Stimulated activated CD4-positive, alpha-beta T cell treated with anti-CD3 and anti-CD28 coated beads, Interleukin-1b, Interleukin-23, amount 100 ng/mL, for 1 hour (primary cell): Measurements from ENCODE around the gene SPRR1B.
"Not testable (repeated sequence)": the region's sequence is repeated elsewhere in the genome, so short reads cannot be mapped to it uniquely, and the experiment has no call there.

Experiments used
- DNase-seq, 2 donors: peaks; one replicate each; pipeline ENCODE4 v3.0.0-alpha.2; 2020; ENCODE audit warnings: low read depth in 2 of 2

SPRR1B gene

GRCh38 chr1:153040950-153041631 is 10.1 kb downstream of the SPRR1B start, which contains the start of gene SPRR2D:
SPRR2D (minus strand) TSS chr1:153041120; CDS start chr1:153040346, 774 bp downstream.
- no peak for DNase-seq

GRCh38 chr1:153049211-153049610 is 18.2 kb downstream of the SPRR1B start:
- no peak for DNase-seq

- DNase-seq = not testable (repeated sequence)
Measured at GRCh38 chr1:153056111-153056510, 25.1 kb downstream of the SPRR1B start.

- DNase-seq = no peak
Measured at GRCh38 chr1:153057375-153057774, 26.4 kb downstream of the SPRR1B start, which contains the start of gene SPRR2A. SPRR2A (minus strand) TSS chr1:153057512; CDS start chr1:153056735, 777 bp downstream.

GRCh38 chr1:153058154-153058553 is 27.2 kb downstream of the SPRR1B start:
- DNase-seq = no peak

- DNase-seq = no peak
Measured at GRCh38 chr1:153058826-153059784, 28.1 kb downstream of the SPRR1B start.

GRCh38 chr1:153070243-153070642 is 39.2 kb downstream of the SPRR1B start:
- no peak for DNase-seq

GRCh38 chr1:153071511-153071910 is 40.5 kb downstream of the SPRR1B start, which contains the start of gene SPRR2B:
SPRR2B (minus strand) TSS chr1:153071611; CDS start chr1:153070839, 772 bp downstream.
- no peak for DNase-seq

GRCh38 chr1:153072806-153073726 is 42.1 kb downstream of the SPRR1B start:
- no peak for DNase-seq

GRCh38 chr1:153081736-153082135 is 50.7 kb downstream of the SPRR1B start:
- DNase-seq = no peak
